CD4-positive, alpha-beta T cell (primary cell): ENCODE measurements around the gene HBG2. TPM values are rescaled to one million over a fixed set of nuclear protein-coding genes. Genes with fewer than 3 reads are reported as not detected.
"Not testable (repeated sequence)": the region's sequence is repeated elsewhere in the genome, so short reads cannot be mapped to it uniquely, and the experiment has no call there.

Source experiments
- ATAC-seq: fragments of 200-7000 bp; cut with Tn5 transposase; one replicate; pipeline ENCODE4 v1.10.0; 2022; ENCODE audit warnings: mild to moderate bottlenecking; ENCODE audit not compliant: poor library complexity
- CTCF ChIA-PET: fragments of 350-600 bp; sonication (Branson Sonifier 250); formaldehyde crosslinking; loops from one replicate; lab custom pipeline; 2021; ENCODE audit warnings: antibody characterized with exemption, inconsistent platforms; lab: Charles Lee
- POLR2A ChIA-PET: fragments of 350-600 bp; sonication (Branson Sonifier 250); formaldehyde crosslinking; loops from one replicate; lab custom pipeline; 2021; ENCODE audit warnings: antibody characterized with exemption, inconsistent platforms; lab: Charles Lee
- DNase-seq, 14 experiments: peaks; one replicate each; pipeline ENCODE4 v3.0.0-alpha.2; 2013 to 2020; ENCODE audit warnings: mixed read lengths in 2 of 14
- H3K27ac ChIP-seq, 2 donors: one replicate each; pipeline versions ENCODE4 v1.5.1 to v1.7.0; 2013; ENCODE audit warnings: low read length in 2 of 2, low read depth in 1 of 2, mild to moderate bottlenecking in 1 of 2
- H3K27me3 ChIP-seq, 2 experiments: 1 replicate in 1 of 2; 2 replicates in 1 of 2; pipeline versions ENCODE4 v1.6.1 to v1.7.0; 2013; ENCODE audit warnings: low read length in 2 of 2, control low read depth in 1 of 2, mild to moderate bottlenecking in 1 of 2, moderate library complexity in 1 of 2; ENCODE audit not compliant: insufficient read depth in 2 of 2, control insufficient read depth in 1 of 2
- H3K36me3 ChIP-seq: one replicate; pipeline ENCODE4 v1.6.1; 2013; ENCODE audit warnings: low read length, control low read depth; ENCODE audit not compliant: insufficient read depth
- H3K4me1 ChIP-seq: one replicate; pipeline ENCODE4 v1.6.1; 2013; ENCODE audit warnings: low read length, control low read depth; ENCODE audit not compliant: insufficient read depth
- H3K4me3 ChIP-seq: one replicate; pipeline ENCODE4 v1.5.1; 2013; ENCODE audit warnings: mild to moderate bottlenecking, low read length, moderate library complexity
- H3K9me3 ChIP-seq, 2 experiments: 1 replicate in 1 of 2; 2 replicates in 1 of 2; pipeline versions ENCODE4 v1.6.1 to v1.7.0; 2013; ENCODE audit warnings: low read length in 2 of 2, mild to moderate bottlenecking in 2 of 2, control low read depth in 1 of 2, moderate library complexity in 1 of 2; ENCODE audit not compliant: control insufficient read depth in 1 of 2, insufficient read depth in 1 of 2
- H3K27ac Mint-ChIP-seq: one replicate; pipeline ENCODE4 v1.8.0; 2020; ENCODE audit warnings: mixed read lengths
- H3K27me3 Mint-ChIP-seq: one replicate; pipeline ENCODE4 v1.8.0; 2021; ENCODE audit warnings: mixed read lengths
- H3K36me3 Mint-ChIP-seq: one replicate; pipeline ENCODE4 v1.8.0; 2021; ENCODE audit warnings: low read depth, mixed read lengths
- H3K4me1 Mint-ChIP-seq: one replicate; pipeline ENCODE4 v1.8.0; 2021; ENCODE audit warnings: low read depth, mixed read lengths
- H3K4me3 Mint-ChIP-seq: one replicate; pipeline ENCODE4 v1.8.0; 2020; ENCODE audit warnings: mild to moderate bottlenecking, mixed read lengths
- H3K9me3 Mint-ChIP-seq: one replicate; pipeline ENCODE4 v1.8.0; 2020; ENCODE audit warnings: mixed read lengths
- intact Hi-C, 2 experiments: fragments of 100-400 bp; cut with DNase I in 1 of 2; cut with micrococcal nuclease in 1 of 2; formaldehyde crosslinking; loops; one replicate each; pipeline versions ENCODE4 v1.15.1 to v1.9.0; 2023 to 2025; cut with DNase I, micrococcal nuclease
- polyA plus RNA-seq, 2 donors: library from polyadenylated mRNA; unstranded; fragments of 120-200 nt; gene quantifications; one replicate each; pipeline ENCODE4 v1.2.1, GENCODE V29; 2013
- total RNA-seq, 174 experiments: library from RNA in 2 of 174; stranded (reverse) in 2 of 174; gene quantifications; one replicate each; pipeline ENCODE4 v1.2.3 and lab custom pipeline; 2021 to 2026
- TF ChIP-seq, protein P1 (sequence below): fragments of 200-600 bp; IDR thresholded peaks from one replicate; pipeline ENCODE4 v1.8.0; 2022; ENCODE audit warnings: antibody characterized with exemption, mild to moderate bottlenecking

The HBG2 gene
- not detected for total RNA-seq
- 0.95 TPM for polyA plus RNA-seq (2013, experiment 1 of 2)
- 142 TPM for polyA plus RNA-seq (2013, experiment 2 of 2)
- 0 to 0.16 (median 0) reads per million in 172 experiments for total RNA-seq (lab: John Stamatoyannopoulos, UW)

DNA sequence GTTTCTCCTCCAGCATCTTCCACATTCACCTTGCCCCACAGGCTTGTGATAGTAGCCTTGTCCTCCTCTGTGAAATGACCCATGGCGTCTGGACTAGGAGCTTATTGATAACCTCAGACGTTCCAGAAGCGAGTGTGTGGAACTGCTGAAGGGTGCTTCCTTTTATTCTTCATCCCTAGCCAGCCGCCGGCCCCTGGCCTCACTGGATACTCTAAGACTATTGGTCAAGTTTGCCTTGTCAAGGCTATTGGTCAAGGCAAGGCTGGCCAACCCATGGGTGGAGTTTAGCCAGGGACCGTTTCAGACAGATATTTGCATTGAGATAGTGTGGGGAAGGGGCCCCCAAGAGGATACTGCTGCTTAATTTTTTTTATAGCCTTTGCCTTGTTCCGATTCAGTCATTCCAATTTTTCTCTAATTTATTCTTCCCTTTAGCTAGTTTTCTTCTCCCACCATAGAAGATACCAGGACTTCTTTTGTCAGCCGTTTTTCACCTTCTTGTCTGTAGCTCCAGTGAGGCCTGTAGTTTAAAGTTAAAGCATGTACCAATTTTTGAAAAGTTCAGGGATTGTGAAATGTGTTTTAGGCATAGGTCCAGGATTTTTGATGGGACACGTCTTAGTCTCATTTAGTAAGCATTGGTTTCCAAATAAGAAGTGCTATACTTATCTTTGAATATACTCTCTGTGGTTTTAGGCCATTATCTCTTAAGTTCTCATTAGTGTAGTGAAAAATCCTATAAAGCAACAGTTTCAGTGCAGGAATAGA is at the start of gene HBG2:
Gene HBG2, minus strand, starts transcription at position 136 of the 768 bp plus-strand sequence. Its CDS starts 53 bp downstream, at position 83.
- POLR2A ChIA-PET, H3K27ac ChIP-seq, H3K4me3 Mint-ChIP-seq, H3K9me3 ChIP-seq, H3K27me3 ChIP-seq, intact Hi-C loops, CTCF ChIA-PET, H3K27me3 Mint-ChIP-seq, ATAC-seq, H3K4me3 ChIP-seq, H3K36me3 ChIP-seq, H3K4me1 ChIP-seq, DNase-seq, H3K36me3 Mint-ChIP-seq, H3K9me3 Mint-ChIP-seq, H3K4me1 Mint-ChIP-seq, H3K27ac Mint-ChIP-seq: not testable (repeated sequence)

DNA sequence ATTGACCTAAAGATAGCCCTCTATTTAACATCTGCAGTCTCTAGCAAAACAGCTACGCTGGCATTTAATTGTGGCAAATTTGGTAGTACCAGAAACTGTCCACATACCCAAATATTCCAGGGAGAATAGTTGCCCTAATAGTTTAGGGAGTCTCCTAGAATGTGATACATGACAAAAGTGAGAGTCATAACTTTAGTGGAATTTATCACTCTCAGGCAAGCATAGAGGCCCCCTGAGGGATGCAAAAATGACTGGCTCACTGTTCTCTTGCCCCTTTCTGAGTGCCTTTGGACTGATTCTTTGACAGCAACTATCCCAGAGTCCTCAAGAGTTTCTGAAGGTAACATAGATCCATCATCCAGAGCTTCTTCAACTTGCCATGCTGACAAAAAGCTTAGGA is 49.5 kb upstream of the HBG2 start:
- Mint-ChIP-seq H3K27ac (no peak overlapping the region), H3K4me1 (no peaks in the 10 kb centered on the region), H3K4me3 (no peak overlapping the region), H3K27me3 (peaks cover 5% of the 10 kb centered on the region), H3K36me3 (no peaks in the 10 kb centered on the region), H3K9me3 (no peaks in the 10 kb centered on the region)
- TF ChIP-seq, protein P1, sequence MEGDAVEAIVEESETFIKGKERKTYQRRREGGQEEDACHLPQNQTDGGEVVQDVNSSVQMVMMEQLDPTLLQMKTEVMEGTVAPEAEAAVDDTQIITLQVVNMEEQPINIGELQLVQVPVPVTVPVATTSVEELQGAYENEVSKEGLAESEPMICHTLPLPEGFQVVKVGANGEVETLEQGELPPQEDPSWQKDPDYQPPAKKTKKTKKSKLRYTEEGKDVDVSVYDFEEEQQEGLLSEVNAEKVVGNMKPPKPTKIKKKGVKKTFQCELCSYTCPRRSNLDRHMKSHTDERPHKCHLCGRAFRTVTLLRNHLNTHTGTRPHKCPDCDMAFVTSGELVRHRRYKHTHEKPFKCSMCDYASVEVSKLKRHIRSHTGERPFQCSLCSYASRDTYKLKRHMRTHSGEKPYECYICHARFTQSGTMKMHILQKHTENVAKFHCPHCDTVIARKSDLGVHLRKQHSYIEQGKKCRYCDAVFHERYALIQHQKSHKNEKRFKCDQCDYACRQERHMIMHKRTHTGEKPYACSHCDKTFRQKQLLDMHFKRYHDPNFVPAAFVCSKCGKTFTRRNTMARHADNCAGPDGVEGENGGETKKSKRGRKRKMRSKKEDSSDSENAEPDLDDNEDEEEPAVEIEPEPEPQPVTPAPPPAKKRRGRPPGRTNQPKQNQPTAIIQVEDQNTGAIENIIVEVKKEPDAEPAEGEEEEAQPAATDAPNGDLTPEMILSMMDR, result no peak
- Histone ChIP-seq H3K4me3 (no peak overlapping the region), H3K4me1 (no peaks in the 10 kb centered on the region), H3K36me3 (no peaks in the 10 kb centered on the region), H3K9me3 (no peaks in the 10 kb centered on the region), H3K27me3 (no peaks in the 10 kb centered on the region), H3K27ac (no peak overlapping the region)
- ATAC-seq (no peak), DNase-seq (no peak)
- ChIA-PET CTCF (no interaction called here), POLR2A (no interaction called here)
- intact Hi-C loops, result no loop called here

DNA sequence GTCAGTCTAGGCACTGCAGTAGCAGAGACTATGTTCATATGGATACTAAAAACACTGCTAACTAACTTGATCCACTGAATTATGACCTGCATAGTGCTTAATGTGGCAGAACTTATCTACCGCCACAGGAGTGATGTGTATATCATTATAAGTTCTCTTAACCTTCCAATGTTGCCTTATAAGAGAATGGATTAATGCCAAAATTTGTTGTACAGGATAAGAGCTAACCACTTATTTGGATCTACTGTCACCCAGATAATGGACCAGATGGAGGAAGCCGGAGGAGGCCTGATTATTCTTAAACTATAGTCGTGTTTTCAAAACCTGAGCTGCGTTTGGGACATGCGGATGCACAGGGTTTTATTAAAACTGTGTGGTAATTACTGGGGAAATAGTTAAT is 49.0 kb upstream of the HBG2 start:
- ChIA-PET CTCF (no interaction called here), POLR2A (no interaction called here)
- Histone ChIP-seq H3K9me3 (no peaks in the 10 kb centered on the region), H3K36me3 (no peaks in the 10 kb centered on the region), H3K4me3 (no peak overlapping the region), H3K27me3 (no peaks in the 10 kb centered on the region), H3K27ac (no peak overlapping the region), H3K4me1 (no peaks in the 10 kb centered on the region)
- peaks cover 7% of the 10 kb centered on the region for H3K27me3 Mint-ChIP-seq
- H3K9me3 Mint-ChIP-seq, result no peaks in the 10 kb centered on the region
- no peak overlapping the region for H3K4me3 Mint-ChIP-seq
- H3K4me1 Mint-ChIP-seq, result no peaks in the 10 kb centered on the region
- ATAC-seq, result no peak
- no peak overlapping the region for H3K27ac Mint-ChIP-seq
- no peak for DNase-seq
- TF ChIP-seq, protein P1, result no peak
- intact Hi-C loops, result no loop called here
- H3K36me3 Mint-ChIP-seq, result no peaks in the 10 kb centered on the region
